ENCODE data around the gene MAN2C1. TPM values are rescaled to one million over a fixed set of nuclear protein-coding genes. Genes with fewer than 3 reads are reported as not detected.

MAN2C1 gene
- total RNA-seq, 1 experiment from 2014 or later = 148 TPM

GRCh38 chr15:75347222-75348033 lies 21.0 kb downstream of the MAN2C1 start (continued):
- TF ChIP-seq ARID4B (CRISPR knock-in tag; IDR thresholded peaks at IDR 0.05; ENCODE audit: borderline replicate concordance) (0 out of 2 replicates have a peak, but pooled peaks have one; percentile 59), CTCF (IDR thresholded peaks at IDR 0.05) (no peak), HMGA2 (CRISPR knock-in tag; IDR thresholded peaks at IDR 0.05) (no peak), IRF2 (CRISPR knock-in tag; IDR thresholded peaks at IDR 0.05; ENCODE audit: borderline replicate concordance, low read depth) (no peak), ZBTB21 (CRISPR knock-in tag; IDR thresholded peaks at IDR 0.05; ENCODE audit: borderline replicate concordance) (no peak), AR (CRISPR knock-in tag; IDR thresholded peaks at IDR 0.05) (no peak), ZNF263 (CRISPR knock-in tag; IDR thresholded peaks at IDR 0.05; ENCODE audit: low read depth) (peak; percentile 79), GABPB1 (CRISPR knock-in tag; IDR thresholded peaks at IDR 0.05) (peak; percentile 52; the same call in 1 of the 2 replicates), ZNF281 (CRISPR knock-in tag; IDR thresholded peaks at IDR 0.05) (no peak), ESRRA (CRISPR knock-in tag; IDR thresholded peaks at IDR 0.05; ENCODE audit: borderline replicate concordance) (no peak), ZNF317 (CRISPR knock-in tag; IDR thresholded peaks at IDR 0.05; ENCODE audit: borderline replicate concordance, low read depth) (peak; percentile 49; the same call in 1 of the 2 replicates), ATF6 (CRISPR knock-in tag; IDR thresholded peaks at IDR 0.05) (no peak), USF2 (CRISPR knock-in tag; IDR thresholded peaks at IDR 0.05) (peak; percentile 57), ZNF425 (CRISPR knock-in tag; conservative IDR thresholded peaks at IDR 0.05) (no peak), STAT6 (CRISPR knock-in tag; conservative IDR thresholded peaks at IDR 0.05; ENCODE audit: low read depth) (no peak), FOXK1 (CRISPR knock-in tag; IDR thresholded peaks at IDR 0.05) (no peak)
